GM19438 (cell line): ENCODE results near the gene SKI.
"Not testable (repeated sequence)": the region's sequence is repeated elsewhere in the genome, so short reads cannot be mapped to it uniquely, and the experiment has no call there.

Source experiments
- ATAC-seq: cut with Tn5 transposase; IDR thresholded peaks from one replicate; pipeline ENCODE4 v1.9.1; 2021; ENCODE audit warnings: low read depth; ENCODE audit not compliant: unreplicated experiment

SKI gene

GRCh38 chr1:2288816-2289536 is 60.9 kb downstream of the SKI start:
- no peak for ATAC-seq

- ATAC-seq = no peak
These were observed 61.5 kb downstream of the SKI start for GRCh38 chr1:2289607-2290006.

- peak; percentile 17 for ATAC-seq
These were observed 62.1 kb downstream of the SKI start for GRCh38 chr1:2290171-2290578.

GRCh38 chr1:2290595-2291510 is 62.7 kb downstream of the SKI start:
- ATAC-seq = peak; percentile 49

GRCh38 chr1:2291577-2291976 is 63.5 kb downstream of the SKI start:
- ATAC-seq = no peak

GRCh38 chr1:2292725-2293450 is 64.8 kb downstream of the SKI start:
- ATAC-seq = no peak

- ATAC-seq = no peak
These were observed 66.1 kb downstream of the SKI start for GRCh38 chr1:2294033-2294724.

- ATAC-seq = no peak
These were observed 66.6 kb downstream of the SKI start for GRCh38 chr1:2294725-2295078.

- no peak for ATAC-seq
These were observed 67.4 kb downstream of the SKI start for GRCh38 chr1:2295526-2295925.

GRCh38 chr1:2296211-2296610 is 68.1 kb downstream of the SKI start:
- not testable (repeated sequence) for ATAC-seq

- no peak for ATAC-seq
These were observed 68.5 kb downstream of the SKI start for GRCh38 chr1:2296614-2297013.

- ATAC-seq = no peak
These were observed 69.3 kb downstream of the SKI start for GRCh38 chr1:2297246-2298011.

- ATAC-seq = no peak
These were observed 70.6 kb downstream of the SKI start for GRCh38 chr1:2298685-2299084.

- ATAC-seq = no peak
These were observed 71.1 kb downstream of the SKI start for GRCh38 chr1:2299131-2299627.

GRCh38 chr1:2300004-2300771 is 72.1 kb downstream of the SKI start:
- ATAC-seq = peak; percentile 74

- peak; percentile 50 for ATAC-seq
These were observed 72.9 kb downstream of the SKI start for GRCh38 chr1:2300851-2301606.

GRCh38 chr1:2301607-2302291 is 73.6 kb downstream of the SKI start:
- ATAC-seq = no peak
